Heart left ventricle (tissue), 13 donors: Measurements from ENCODE around the gene HADHB.

Source experiments
- POLR2A ChIP-seq, 2 donors: fragments of 450-650 bp; IDR thresholded peaks; one replicate each; pipeline ENCODE4 v1.6.1; 2017; ENCODE audit warnings: antibody characterized with exemption in 2 of 2, mild to moderate bottlenecking in 2 of 2, moderate library complexity in 2 of 2
- TF ChIP-seq, protein P1 (sequence below), 12 donors: fragments of 200-600 bp; sonication (generic) in 4 of 12; IDR thresholded peaks; one replicate each; pipeline versions ENCODE4 v1.5.0 to v1.8.0; 2018 to 2022; ENCODE audit warnings: antibody characterized with exemption in 12 of 12, mild to moderate bottlenecking in 5 of 12
- donor health status: ischemic (EF 13 %, LVEDD 7.1; RV severe dilation, severe dysfunction).
- donor health status: DM: no; HTN: yes; CAD: no.
- donor health status: DM: no; HTN: no; CAD: no.
- donor health status: ischemic (EF 25% LVEDD 6.9; RV normal size, moderate dysfunction).
- donor health status: ischemic (EF 25% LVEDD 5.7; RV mildly dilated, moderate dysfunction).
- donor health status: ischemic (EF 35%, LVEDD 5.7; RV mildly dilated, moderate dysfunction).
- donor health status: nonischemic (EF 11% LVEDD 7.7; RV severe dilation, severe dysfunction).
- donor health status: DM: yes; HTN: yes; CAD: no.
- donor health status: PGD.
- donor health status: ischemic (EF 29% LVEDD 5.4; RV normal size, mild dysfunction).
- donor health status: nonischemic (EF 23%, LVEDD 6.1; RV moderate dilation, normal function).

DNA sequence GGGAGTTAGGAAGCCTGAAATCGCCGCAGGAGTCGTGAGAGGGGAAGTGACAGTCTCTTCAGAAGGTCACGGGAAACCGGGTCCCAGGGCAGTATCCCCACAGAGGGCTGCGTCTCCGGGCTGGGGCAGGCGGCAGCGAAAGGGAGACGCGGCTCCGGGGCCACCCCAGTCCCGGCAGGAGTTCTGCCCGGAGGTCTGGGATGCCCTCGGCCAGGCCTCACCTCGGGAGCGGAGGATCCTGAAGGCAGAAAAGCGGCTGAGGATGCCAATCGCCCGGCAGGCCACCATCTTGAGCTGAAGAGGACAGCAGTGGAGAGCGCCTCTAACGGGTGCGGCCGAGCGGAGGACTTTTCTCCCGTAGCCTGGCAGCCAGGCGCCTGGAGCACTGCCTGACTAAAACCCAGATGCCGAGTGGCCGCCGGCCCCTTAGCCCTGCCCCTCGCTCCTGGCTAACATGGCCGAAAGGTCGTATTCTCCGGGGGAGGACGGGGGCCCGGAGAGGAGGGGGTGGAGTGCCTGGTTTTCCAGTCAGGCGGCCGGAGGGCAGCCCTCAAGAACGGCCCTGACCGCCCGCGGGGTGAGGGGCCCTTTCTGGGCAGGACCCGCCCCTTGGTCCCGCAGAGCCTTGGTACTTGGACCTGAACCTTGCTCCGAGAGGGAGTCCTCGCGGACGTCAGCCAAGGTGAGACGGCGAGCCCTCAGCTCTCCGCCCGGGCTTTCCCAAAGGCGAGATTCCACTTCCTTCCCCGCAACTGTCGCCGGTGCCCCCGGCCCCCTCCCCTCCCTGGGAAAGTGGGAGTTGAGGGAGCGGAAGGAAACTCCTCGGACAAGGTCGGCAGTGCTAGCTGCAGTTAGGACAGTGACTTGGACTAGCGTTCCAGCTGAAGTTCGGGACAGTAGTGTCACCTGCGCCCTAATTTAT, at the start of gene HADHB, which contains the start of gene HADHA:
- TF ChIP-seq, protein P1, sequence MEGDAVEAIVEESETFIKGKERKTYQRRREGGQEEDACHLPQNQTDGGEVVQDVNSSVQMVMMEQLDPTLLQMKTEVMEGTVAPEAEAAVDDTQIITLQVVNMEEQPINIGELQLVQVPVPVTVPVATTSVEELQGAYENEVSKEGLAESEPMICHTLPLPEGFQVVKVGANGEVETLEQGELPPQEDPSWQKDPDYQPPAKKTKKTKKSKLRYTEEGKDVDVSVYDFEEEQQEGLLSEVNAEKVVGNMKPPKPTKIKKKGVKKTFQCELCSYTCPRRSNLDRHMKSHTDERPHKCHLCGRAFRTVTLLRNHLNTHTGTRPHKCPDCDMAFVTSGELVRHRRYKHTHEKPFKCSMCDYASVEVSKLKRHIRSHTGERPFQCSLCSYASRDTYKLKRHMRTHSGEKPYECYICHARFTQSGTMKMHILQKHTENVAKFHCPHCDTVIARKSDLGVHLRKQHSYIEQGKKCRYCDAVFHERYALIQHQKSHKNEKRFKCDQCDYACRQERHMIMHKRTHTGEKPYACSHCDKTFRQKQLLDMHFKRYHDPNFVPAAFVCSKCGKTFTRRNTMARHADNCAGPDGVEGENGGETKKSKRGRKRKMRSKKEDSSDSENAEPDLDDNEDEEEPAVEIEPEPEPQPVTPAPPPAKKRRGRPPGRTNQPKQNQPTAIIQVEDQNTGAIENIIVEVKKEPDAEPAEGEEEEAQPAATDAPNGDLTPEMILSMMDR (IDR thresholded peaks at IDR 0.05), result peak in 8 of 12 donors; percentile 17 to 53 (median 26)
- TF ChIP-seq POLR2A (IDR thresholded peaks at IDR 0.05), result peak in 1 of 2 donors; percentile 78
